A673 (cell line): ENCODE measurements around the gene ICAM2.
"Not testable (repeated sequence)": the region's sequence is repeated elsewhere in the genome, so short reads cannot be mapped to it uniquely, and the experiment has no call there.

Source experiments
- CTCF ChIP-seq: fragments of 300-800, 200-600 bp; sonication (generic); conservative IDR thresholded peaks from 2 replicates; pipeline ENCODE4 v1.5.1; 2017; ENCODE audit warnings: low read depth, mild to moderate bottlenecking, antibody characterized with exemption, low read length, moderate library complexity, mixed read lengths
- EZH2 ChIP-seq: fragments of 200-600 bp; sonication (generic); IDR thresholded peaks from 2 replicates; pipeline ENCODE4 v1.6.1; 2017; ENCODE audit warnings: borderline replicate concordance, low read depth, mild to moderate bottlenecking, mixed read lengths, antibody characterized with exemption, low read length; ENCODE audit not compliant: poor library complexity, severe bottlenecking

- not testable (repeated sequence) for TF ChIP-seq EZH2, CTCF
These were observed 877 bp downstream of the ICAM2 start for GRCh38 chr17:64019551-64019961.
